HG03439 (cell line): Measurements from ENCODE around the gene ATP8A2.

ENCODE experiments used
- ATAC-seq: cut with Tn5 transposase; IDR thresholded peaks from one replicate; pipeline ENCODE4 v1.9.1; 2021; ENCODE audit warnings: mild to moderate bottlenecking, moderate library complexity; ENCODE audit not compliant: unreplicated experiment

The ATP8A2 gene

DNA sequence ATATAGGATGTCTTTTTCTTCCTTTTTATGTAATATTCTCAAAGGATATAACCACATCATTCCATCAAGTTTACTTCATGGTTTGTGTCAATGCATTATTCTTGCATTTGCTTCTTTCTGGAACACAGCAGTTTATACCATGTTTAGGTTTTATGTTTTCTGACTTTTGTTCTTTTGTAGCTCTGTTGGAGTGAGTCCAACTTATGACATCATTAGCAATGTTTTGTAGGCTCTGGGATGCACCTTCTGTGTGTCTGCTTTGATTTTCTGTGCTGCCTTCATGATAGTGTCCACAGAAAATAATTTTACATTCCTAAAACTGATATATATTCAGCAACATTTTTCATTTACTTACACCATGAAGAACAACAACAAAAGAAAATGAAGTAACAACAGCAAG lies 611.1 kb downstream of the ATP8A2 start:
- ATAC-seq = no peak

DNA sequence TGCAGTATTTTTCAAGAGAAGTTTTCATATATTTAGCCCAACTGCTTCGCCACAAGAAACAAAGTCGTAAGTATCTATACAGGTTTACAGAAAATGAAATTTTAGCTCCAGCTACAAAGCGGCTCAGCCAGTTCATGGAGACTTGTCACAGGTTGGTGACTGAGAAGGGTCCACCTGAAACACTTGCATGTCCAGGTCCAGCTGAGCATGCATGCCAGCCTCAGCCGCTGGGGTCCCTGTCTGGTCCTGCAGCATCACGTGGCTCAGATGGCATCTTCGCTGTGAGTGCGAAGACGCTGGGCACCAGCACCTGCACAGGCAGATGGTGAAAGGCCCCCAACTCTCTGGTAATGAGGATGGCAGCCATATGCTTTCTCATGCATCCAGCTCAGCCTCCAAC lies 616.2 kb downstream of the ATP8A2 start:
- ATAC-seq = no peak

DNA sequence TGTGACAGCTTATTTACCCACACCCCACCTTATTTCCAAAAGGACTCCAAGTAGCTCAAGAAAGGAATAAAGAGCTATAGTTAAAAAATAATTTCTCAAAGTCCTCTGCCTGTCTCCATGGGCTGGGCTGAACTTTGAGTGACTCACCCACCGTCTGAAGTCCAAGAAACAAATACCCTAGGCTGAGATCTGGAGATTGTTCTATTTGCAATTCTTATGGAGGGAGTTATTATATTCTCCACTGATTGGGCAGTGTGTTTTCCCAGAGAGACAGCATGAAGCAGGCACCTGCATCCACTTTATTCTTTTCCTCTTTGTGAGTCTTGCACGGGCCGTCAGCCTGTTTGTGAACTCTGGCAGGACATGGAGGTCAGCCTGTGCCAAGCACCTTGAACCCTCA lies 616.9 kb downstream of the ATP8A2 start:
- no peak for ATAC-seq

DNA sequence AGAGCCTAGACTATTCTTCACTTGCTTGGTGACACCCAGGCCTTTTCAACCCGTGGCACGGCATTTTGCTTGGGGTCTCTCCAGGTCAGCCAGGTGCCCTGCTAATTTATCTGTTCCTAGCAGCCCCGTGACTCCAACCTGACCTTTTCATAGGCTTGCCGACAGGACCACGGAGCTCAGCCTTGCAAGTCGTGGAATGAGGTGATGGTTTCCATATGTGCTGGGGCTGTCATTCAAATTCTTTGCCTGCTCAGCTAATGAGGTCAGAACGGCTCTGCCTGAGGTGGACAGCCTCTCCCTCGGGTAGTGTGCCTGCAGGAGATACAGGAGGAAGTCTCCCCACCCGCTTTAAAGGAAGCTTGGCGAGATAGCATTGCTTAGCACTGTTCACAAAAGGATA lies 619.0 kb downstream of the ATP8A2 start:
- no peak for ATAC-seq

DNA sequence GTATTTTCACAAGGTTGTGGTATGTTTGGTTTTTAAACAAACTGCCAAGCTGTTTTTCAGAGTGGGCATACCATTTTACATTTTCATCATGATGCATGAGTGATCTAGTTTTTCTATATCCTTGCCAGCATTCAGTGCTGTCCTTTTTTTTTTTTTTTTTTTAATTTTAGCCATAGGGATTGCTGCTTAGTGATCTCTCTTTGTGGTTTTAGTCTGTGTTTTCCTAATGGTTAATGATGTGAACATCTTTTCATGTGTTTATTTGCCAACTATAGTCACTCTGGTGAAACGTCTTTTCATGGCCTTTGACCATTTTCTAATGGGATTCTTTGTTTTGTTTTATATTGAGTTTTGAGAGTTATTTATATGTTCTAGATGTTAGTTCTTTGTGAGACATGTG lies 620.3 kb downstream of the ATP8A2 start:
- ATAC-seq = no peak

GRCh38 chr13:26007261-26008125 lies 635.7 kb downstream of the ATP8A2 start:
- ATAC-seq = no peak

- no peak for ATAC-seq
Measured at GRCh38 chr13:26010487-26011207, 638.9 kb downstream of the ATP8A2 start.

GRCh38 chr13:26011208-26011573 lies 639.4 kb downstream of the ATP8A2 start:
- ATAC-seq = no peak

GRCh38 chr13:26011996-26012821 lies 640.4 kb downstream of the ATP8A2 start:
- ATAC-seq = no peak

DNA sequence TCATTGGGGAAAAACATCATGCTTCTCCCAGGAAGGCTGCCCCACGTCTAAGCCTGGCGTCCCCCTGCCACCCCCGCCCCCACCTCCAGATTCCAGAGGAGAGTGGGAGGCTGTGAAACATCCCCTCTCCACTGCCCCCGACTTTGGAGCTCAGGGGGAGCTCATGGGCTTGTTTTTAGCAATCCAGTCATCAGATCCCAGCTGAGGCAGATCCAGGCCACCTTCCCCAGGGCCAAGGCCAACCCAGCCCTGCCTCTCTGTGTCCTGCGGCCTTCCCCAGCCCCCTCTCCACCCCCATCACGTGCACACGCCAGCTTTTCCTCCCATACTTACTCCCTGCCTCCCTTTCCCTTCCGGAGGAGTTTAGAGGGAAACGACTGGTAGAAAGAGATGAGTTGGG lies 641.2 kb downstream of the ATP8A2 start:
- ATAC-seq = no peak

DNA sequence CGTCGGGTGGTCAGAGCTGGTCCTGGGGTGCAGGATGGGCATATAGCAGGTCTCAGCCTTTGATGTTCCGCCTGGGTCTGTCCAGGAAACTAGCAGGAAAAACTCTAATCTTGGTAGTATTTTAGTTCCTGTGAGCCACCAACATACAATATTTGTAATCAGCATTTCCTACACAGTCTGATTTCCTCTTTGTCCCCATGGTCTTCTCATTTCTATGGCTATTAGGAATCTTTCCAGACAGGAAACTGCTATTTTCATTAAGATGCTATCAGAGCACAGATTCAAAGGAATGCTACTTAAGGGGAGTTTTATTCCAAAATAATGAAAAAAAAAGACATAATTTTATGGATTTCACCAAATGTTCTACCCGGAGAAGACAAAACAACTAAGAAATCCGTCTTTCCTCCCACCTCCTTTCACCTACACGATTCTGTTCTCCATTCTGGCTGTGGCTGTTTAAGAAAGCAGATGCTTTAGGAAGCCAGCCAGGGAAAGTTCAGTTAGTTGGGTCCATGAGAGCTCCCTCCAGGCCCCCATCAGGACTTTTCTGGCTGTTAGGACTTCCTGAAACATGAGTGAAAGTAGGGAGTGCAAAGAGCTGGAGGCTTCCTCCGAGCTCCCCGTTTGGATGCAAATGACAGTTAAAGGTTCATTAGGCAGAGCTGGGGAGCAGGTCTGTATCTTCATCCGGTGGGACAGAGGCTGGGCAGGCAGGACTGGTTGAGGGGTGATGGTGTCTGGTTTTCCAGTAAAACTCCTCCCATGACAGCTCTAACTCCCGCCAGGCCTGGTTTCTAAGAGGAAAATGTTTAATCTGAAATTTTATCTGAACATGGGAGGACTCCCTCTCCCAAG lies 643.7 kb downstream of the ATP8A2 start:
- ATAC-seq = no peak

- ATAC-seq = no peak
Measured at GRCh38 chr13:26016189-26016588, 644.4 kb downstream of the ATP8A2 start.

- ATAC-seq = no peak
Measured at GRCh38 chr13:26017196-26017921, 645.6 kb downstream of the ATP8A2 start.

DNA sequence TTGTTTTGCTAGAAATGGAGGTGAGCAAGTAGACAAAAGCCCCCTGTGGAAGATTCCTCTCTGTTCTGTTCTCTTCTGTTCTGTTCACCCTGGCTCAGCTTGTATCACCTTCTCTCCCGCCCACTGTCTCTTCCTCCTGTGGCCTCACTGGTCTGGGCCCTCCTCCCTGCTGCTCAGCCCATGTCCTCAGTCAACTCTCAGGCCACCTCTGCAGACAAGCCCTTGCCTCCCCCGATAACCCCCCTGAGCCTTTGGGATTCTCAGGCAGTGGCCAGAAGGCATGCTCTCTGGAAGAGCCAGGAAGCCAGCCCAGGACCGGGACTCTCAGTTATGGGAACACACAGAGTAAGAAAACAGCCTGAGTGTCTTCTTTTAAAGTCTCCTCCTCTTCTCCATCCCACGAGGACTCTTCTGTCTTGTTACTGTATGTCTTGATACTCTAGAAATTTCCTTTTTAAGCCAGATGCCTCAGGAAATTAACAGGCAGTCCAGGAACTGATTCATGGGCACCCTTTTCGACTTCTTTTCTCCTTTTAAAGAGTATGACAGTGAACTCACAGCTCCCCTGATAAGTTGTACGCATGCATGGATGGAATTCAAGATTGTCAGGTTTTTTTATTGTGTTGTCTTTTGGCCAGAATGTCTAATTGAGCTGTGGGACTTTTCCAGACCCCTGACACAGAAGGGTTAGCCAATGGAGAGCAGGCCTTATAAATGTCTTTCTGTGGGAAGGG lies 646.3 kb downstream of the ATP8A2 start:
- ATAC-seq = no peak

GRCh38 chr13:26019251-26019650 lies 647.5 kb downstream of the ATP8A2 start:
- ATAC-seq = no peak

GRCh38 chr13:26019881-26020870 lies 648.4 kb downstream of the ATP8A2 start:
- ATAC-seq = no peak

DNA sequence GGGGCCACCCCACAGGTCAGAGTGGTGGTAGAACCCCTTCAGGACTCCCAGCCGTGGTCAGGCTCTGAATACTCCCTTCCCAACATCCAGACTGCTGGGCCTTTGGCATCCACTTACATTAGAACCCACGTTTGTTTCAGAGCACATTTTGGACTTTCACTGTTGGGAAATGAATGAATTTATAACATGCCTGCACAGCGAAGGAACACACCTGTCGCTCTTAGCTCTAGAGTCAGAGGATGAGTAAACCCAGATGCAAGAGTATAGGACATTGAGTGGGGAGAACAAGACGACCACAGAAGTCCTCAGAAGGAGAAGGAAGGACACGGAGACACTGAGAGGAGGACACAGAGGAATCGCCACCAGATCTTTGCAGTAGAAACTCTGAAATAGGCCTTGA lies 649.1 kb downstream of the ATP8A2 start:
- ATAC-seq = no peak

GRCh38 chr13:26021516-26021915 lies 649.7 kb downstream of the ATP8A2 start:
- ATAC-seq = no peak
